IPS DF 19.7 (cell line): ENCODE measurements around the gene CCL21.
"Not testable (repeated sequence)": the region's sequence is repeated elsewhere in the genome, so short reads cannot be mapped to it uniquely, and the experiment has no call there.

ENCODE experiments used
- DNase-seq: peaks from one replicate; pipeline ENCODE4 v3.0.0-alpha.2; 2013; ENCODE audit warnings: low read depth, low spot score

Gene CCL21

GRCh38 chr9:34710023-34710422 lies at the start of gene CCL21:
TSS of gene CCL21 (minus strand) at chr9:34710136. CDS start at chr9:34710066, 70 bp downstream.
- DNase-seq: no peak

- DNase-seq: no peak
Measured at GRCh38 chr9:34759432-34760134, 49.6 kb upstream of the CCL21 start.

GRCh38 chr9:34750320-34750719 lies 40.4 kb upstream of the CCL21 start:
- not testable (repeated sequence) for DNase-seq

GRCh38 chr9:34746526-34746925 lies 36.6 kb upstream of the CCL21 start:
- no peak for DNase-seq

DNA sequence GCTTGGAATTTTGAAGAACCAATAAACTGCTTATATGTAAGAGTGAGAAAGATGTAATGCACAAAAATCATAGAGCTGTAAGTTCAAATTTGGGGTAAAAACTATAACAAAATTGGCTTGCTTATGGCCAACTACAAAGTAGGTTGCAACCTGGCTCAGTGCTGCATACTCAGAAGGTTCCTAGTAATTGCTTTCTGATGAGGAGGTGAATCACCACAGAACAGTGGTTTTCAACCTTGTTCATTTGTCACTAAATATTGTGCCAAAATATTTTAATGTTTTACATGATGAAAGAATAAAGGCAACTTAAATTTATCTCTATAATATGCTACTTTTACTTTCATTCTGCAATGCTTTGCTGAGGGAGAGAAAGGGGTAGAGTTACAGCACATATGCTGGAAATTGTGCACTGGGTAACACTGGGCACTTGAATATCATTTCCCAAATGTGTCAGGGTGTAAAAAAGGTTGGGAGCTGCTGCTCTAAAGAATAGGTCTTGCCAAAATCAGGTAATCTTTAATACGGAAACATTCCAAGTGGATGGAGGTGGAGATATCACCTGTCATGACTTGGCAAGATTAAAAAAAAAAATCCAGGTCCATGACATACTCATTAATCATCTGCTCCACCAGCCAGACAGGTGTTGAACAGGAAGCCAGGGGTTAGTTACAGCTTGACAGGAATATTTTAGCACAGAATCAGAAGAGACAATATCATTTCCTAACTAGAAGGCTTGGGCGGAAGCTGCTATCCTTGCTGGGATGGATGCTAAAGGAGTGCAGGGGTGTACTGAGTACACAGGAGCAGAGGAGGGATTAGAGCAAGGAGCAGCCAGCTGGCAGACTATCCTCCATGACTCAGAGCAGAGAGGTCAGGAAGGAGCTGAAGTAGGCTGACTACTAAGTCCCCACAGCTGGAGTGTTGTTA lies 34.6 kb upstream of the CCL21 start:
- DNase-seq: no peak

- DNase-seq: no peak
Measured at GRCh38 chr9:34742710-34743109, 32.8 kb upstream of the CCL21 start.

DNA sequence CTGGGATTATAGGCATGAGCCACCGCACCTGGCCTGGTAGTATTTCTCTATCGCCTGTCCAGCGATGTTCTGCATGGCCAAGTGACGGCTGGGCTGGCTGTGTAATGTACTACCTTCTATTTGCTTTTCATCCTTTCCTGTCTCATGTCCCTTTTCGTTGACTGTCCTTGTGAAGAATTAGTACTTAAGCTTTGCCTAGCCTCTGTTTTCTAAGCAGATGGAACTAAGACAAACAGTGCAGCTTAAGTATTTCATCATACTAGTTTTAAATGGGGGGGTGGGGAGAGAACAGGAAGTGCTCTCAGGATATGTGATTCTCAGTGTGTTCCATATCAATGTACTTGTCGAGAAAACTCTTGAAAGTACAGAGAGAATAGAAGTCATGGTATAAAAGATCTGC lies 31.7 kb upstream of the CCL21 start:
- no peak for DNase-seq

GRCh38 chr9:34740176-34740575 lies 30.2 kb upstream of the CCL21 start:
- DNase-seq: not testable (repeated sequence)

- no peak for DNase-seq
Measured at GRCh38 chr9:34737677-34738260, 27.8 kb upstream of the CCL21 start.

DNA sequence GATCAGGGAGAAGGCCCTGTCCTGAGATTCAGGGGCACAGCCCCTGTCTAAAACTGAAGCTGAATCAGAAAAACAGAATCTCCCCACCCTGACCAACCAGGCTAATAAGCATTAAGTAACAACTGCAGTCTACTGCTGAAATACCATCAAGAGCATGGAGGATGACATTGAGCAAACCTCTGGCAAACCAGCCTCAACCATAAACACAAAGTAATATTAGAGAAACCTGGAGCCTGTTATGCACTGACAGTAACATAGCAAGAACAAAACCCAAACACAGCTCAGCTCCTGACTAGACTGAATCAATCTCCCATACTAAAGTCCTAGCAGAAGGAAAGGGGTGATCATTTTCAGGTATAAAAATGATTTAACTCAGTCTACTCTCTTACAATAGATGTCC lies 24.8 kb upstream of the CCL21 start:
- DNase-seq: no peak

- DNase-seq: no peak
Measured at GRCh38 chr9:34732886-34733285, 22.9 kb upstream of the CCL21 start.

- DNase-seq: no peak
Measured at GRCh38 chr9:34732478-34732877, 22.5 kb upstream of the CCL21 start.

DNA sequence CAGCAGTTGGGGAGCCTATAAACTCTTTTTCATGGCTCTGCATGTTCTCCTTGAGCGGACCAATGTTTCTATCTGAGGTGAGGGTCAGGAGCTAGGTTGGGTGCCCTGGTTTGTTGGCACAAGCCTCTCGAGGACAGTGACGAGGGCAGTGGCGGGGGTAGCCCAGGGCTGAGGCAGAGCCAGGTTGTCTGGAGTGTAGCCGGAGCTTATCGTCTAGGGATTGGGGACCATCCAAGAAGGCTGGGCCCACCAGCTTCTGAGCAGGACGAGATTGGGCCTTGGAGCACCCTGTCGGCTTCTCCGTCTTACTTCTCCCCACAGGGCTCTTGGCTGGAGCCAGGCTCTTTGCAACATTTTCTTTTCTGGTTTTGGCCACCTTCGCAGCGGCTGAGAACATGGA lies 13.2 kb upstream of the CCL21 start:
- DNase-seq: no peak

DNA sequence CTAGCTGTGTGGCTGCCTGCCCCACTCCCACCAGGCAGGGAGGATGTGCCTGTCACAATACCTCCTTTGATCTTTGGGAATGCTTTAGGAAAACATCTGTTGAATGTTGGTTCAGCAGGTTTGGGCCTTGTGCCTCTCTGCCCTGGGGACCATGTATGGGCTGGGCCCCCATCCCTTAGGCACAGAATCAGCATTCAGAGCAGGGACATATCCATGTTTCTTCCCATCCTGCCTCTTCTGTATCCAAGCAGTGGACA lies 9.8 kb upstream of the CCL21 start:
- not testable (repeated sequence) for DNase-seq

DNA sequence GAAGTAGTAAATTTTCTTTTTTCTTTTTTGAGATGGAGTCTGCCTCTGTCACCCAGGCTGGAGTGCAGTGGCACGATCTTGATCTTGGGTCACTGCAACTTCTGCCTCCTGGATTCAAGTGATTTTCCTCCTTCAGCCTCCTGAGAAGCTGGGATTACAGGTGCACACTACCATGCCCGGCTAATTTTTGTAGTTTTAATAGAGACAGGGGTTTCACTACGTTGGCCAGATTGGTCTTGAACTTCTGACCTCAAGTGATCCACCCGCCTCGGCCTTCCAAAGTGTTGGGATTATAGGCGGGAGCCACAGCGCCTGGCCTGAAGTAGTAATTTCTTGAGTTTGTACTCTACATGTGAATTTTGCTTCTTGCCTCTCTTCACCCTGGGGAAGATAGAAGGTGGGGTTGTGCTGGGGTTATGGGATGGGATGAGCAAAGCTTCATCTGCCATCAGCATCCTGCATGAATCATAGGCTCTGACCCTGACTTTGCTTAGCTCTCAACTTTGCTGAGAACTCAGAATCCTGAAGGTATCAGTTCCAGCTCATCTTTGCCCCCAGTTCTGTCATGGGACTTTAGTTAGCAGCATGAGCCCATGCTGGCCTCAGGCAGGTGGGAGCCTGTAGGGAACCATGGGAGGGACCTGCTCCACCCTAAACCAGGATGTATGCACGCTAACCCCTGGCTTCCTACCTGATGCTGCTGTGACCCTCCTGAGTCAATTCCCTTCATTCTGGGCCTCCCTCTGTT lies 9.3 kb upstream of the CCL21 start:
- no peak for DNase-seq

DNA sequence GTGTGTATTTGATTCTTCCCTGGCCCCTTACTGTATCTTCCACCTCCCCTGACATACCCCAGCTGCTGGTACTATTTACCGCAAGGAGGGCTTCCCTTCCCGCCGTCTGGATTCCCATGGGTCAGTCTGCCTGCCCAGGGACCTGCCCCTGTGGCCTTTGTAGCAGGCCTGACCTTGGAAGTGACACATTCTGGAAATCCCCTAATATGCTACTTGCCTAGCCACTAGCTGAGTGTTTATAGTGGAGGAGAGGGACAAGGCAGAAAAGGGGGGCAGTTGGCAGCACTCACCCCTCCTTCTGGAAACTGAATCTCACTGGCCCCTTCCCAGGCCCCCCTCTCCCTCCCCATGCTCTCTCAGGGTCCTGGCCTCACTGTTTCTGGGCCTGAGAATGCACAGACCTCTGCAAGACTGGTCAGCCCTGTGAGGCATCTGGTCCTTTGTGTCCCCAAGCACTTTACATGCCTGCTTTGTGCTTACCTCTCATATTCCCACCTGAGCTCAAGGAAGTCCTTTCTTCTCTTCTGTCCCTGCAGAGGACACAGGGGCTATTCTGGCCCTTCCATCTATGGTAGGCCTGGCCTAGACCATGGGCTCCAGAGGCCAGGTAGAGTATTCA lies 8.2 kb upstream of the CCL21 start:
- no peak for DNase-seq

DNA sequence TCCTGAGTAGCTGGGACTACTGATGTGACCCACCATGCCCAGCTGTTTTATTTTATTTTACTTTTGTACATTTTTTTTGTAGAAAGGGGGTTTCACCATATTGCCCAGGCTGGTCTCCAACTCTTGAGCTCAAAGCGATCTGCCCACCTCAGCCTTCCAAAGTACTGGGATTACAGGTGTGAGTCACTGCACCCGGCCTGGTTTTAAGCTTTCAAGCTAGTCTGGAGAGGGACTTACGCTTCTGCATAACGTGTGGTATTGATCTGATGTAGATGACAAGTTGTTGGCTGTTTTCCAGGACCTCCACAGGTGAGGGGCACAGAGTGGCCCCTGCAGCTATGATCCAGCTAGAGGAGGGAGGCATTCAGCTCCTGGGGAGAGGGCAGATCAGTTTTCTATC lies 6.8 kb upstream of the CCL21 start:
- DNase-seq: no peak

DNA sequence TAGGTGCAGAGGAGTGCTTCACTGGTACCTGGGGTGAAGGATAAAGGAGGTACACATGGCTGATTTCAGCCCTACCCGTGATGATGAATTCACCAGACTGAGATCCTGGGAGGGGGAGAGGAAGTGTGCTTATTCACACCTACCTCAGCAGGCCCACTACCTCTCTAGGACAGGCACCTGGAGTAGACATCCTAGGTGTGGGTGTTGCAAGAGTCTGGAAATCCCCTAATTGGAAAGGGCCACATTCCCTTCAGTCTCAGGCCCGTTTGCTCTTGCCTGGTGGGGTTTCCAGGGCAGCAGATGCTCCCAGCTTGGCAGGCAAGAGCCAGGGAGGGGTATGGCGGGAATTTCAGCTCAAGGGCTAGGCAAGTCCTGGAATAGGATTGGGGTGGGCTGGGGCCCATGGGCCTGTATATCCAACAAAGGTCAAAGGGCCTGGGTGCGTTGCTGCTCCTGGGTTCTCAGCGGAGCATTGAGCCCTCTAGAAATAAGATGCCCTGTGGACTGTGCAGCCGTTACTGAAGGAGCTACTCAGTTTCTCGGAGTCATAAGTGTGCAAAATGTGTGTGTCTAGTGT lies 5.8 kb upstream of the CCL21 start:
- no peak for DNase-seq

GRCh38 chr9:34714007-34714406 lies 4.1 kb upstream of the CCL21 start:
- DNase-seq: no peak

DNA sequence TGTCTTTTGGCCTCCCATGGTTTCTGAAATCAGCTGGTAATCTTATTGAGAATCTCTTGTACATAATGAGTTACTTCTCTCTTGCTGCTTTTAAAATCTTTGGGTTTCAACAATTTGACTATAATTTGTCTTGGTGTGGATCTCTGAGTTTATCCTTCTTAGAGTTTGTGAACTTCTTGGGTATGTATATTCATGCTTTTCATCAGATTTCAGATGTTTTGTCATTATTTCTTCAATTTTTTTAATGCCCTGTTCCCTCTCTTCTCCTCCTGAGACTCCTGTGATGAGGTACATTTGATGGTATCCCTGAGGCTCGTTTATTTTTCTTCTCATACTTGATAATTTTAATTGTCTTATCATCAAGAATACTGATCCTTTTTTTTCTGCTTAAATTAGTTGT lies 2.2 kb upstream of the CCL21 start:
- no peak for DNase-seq
